CD4-positive, alpha-beta T cell treated with Interleukin-1 beta for 1 hour (primary cell): ENCODE results near the gene FADS3.
A peak's percentile ranks its signal among the peaks of the same experiment; 100 is the strongest.

Source experiments
- DNase-seq, 2 donors: peaks; one replicate each; pipeline ENCODE4 v3.0.0-alpha.2; 2020 to 2022

Gene FADS3, protein sequence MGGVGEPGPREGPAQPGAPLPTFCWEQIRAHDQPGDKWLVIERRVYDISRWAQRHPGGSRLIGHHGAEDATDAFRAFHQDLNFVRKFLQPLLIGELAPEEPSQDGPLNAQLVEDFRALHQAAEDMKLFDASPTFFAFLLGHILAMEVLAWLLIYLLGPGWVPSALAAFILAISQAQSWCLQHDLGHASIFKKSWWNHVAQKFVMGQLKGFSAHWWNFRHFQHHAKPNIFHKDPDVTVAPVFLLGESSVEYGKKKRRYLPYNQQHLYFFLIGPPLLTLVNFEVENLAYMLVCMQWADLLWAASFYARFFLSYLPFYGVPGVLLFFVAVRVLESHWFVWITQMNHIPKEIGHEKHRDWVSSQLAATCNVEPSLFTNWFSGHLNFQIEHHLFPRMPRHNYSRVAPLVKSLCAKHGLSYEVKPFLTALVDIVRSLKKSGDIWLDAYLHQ

DNA sequence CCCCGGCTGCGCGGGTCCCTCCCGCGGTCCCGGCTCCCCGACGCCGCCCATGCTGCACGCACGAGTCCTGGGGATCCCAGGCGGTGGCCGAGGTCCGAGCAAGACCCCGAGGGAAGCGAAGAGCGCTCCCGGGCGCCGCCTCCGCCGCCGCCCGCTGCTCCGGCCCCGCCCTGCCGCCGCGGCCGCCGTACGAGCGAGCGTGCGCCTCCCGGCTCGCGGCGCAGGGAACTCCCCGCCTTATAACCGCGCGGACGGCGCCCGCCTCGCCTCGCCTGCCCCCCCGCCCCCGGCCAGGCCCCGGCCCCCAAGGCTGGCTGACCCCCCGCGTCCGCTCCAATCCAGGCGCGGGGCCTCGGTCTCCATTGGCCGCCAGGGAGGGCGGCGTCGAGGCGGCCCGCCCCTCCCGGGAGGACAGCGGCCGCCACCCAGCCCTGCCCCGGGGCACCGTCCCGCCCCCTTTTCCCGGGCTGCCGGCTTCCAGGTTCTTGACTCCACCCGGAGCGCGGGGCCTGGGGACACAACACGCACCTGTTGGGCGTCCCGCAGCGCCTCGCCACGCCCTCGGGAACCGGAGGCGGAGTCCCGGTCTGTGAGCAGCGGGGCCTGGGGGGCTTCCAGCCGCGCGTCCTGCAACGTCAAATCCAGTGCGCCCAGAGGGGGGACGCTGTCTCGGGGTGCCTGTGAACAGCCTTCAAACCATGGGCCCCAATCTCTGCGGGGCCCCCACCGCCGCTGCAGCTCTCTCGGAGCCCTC lies at the start of gene FADS3:
Gene FADS3, minus strand, starts transcription at position 215 of the 754 bp plus-strand sequence. Its CDS starts 164 bp downstream, at position 51.
- DNase-seq = peak; percentile 81 to 84

DNA sequence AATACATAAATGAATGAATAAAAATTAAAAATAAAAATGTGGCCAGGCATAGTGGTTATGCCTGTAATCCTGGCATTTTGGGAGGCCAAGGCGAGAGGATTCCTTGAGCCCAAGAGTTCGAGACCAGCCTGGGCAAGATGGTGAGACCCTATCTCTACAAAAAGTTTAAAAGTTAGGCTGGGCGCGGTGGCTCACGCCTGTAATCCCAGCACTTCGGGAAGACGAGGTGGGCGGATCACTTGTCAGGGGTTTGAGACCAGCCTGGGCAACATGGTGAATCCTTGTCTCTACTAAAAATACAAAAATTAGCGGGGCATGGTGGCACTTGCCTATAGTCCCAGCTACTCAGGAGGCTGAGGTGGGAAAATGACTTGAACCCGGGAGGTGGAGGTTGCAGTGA lies 49.1 kb upstream of the FADS3 start:
- DNase-seq = no peak

DNA sequence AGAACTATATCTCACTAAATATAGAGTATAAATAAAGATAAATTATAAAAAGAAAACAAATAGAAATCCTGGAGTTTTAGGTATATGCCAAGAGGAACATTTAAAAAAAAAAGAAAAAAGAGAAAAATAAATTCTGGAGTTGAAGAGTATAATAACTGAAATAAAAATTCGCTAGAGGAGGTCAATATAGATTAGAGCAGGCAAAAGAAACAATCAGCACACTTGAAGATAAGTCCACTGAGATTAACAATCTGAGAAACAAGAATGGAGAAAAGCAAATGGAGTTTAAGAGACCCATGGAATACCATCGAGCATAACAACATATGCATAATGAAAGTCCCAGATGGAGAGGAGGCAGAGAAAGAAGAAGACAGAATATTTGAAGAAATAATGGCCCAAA lies 44.5 kb upstream of the FADS3 start:
- DNase-seq = no peak

DNA sequence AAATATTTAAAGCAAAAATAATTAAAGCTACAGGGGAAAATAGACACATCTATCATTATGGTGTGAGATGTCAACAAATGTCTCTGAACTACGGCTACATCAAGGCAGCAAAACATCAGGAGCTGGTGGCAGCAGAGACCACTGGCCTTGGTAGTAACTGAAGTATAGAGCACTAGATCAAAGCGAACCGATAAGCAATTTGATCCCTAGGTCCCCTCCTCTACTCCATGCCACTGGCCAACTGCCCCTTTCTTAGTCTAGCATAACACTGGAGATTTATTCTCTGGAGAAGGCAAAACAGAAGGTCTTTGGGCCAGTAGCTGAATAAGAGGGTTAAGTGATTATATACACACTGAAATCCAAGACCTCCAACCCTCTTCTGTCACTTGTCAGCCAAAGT lies 39.6 kb upstream of the FADS3 start:
- no peak for DNase-seq

DNA sequence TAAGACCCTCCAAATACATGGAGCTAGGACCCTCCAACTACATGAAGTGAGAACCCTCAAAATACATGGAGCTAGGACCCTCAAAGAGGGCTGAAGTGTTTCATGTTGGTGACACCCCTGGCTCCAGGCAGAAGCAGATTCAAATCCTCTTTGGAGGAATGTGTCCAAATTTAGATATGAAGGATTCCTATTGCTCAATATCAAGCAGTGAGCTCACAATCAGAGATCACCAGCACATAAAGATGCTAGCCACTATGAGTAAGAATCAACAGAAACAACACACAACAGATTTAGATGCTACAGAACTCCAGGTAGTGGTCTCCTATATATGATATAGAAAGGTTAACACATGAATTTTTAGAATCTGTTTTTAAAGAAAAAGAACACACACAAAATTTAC lies 37.3 kb upstream of the FADS3 start:
- DNase-seq = no peak

DNA sequence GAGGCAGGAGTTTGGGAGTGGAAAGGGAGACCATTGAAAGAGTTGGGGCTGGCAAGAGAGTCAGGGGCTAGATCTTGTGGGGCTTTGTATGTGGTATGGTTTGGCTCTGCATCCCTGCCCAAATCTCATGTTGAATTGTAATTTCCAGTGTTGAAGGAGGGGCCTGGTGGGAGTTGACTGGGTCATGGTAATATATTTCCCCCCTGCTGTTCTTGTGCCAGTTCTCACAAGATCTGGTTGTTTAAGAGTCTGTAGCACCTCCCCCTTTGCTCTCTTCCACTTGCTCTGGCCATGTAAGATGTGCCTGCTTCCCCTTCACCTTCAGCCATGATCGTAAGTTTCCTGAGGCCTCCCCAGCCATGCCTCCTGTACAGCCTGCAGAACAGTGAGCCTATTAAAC lies 36.2 kb upstream of the FADS3 start:
- no peak for DNase-seq

DNA sequence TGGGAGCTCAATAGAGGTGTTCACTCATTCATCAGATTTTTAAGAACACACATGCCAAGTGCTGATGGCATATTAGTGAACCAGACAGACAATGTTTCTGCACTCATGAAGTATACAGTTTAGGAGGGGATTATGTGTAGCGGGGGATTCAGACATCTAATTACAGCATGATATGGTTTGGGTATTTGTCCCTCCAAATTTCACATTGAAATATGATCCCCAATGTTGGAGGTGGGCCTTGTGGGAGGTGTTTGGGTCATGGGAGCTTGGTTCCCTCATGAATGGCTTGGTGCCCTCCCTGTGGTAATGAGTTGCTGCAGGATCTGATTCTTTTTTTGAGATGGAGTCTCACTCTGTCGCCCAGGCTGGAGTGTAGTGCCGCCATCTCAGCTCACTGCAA lies 34.9 kb upstream of the FADS3 start:
- DNase-seq = no peak

DNA sequence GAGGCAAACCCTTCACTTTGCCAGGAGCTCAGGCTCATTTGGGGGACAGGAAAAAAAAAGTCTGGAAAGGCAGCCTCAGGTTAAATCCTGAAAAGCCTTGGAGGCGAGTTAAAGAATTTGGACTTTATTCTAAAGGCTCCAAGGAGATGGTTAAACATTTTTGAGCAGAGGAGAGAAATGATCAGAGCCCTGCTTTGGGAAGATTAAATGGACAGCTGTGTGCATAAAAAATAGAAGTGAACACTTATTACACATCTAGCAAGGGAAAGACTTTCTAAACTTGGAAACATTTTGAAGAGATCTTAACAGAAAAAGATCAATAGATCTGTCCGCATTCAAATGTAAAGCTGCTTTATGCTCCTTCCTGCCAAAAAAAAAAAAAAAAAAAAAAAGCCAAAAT lies 34.4 kb upstream of the FADS3 start:
- no peak for DNase-seq

DNA sequence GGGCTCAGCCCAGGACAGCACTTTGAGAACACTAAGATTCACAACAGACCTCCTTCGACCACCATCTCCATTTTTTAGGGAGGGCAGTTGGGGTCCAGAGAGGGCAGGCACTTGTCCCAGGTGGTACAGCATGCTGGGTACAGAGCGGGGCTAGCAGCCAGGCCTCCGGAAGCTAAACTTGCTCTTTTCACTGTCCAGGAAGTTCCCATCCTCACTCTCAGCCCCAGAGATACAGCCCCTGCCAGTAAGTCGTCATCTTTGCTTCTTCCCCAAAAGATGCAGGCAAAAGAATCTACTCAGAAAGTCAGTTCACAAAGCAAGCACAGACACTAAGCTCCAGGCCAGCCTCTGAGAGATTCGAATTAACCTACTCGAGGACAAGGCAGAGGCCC lies 32.7 kb upstream of the FADS3 start:
- no peak for DNase-seq

DNA sequence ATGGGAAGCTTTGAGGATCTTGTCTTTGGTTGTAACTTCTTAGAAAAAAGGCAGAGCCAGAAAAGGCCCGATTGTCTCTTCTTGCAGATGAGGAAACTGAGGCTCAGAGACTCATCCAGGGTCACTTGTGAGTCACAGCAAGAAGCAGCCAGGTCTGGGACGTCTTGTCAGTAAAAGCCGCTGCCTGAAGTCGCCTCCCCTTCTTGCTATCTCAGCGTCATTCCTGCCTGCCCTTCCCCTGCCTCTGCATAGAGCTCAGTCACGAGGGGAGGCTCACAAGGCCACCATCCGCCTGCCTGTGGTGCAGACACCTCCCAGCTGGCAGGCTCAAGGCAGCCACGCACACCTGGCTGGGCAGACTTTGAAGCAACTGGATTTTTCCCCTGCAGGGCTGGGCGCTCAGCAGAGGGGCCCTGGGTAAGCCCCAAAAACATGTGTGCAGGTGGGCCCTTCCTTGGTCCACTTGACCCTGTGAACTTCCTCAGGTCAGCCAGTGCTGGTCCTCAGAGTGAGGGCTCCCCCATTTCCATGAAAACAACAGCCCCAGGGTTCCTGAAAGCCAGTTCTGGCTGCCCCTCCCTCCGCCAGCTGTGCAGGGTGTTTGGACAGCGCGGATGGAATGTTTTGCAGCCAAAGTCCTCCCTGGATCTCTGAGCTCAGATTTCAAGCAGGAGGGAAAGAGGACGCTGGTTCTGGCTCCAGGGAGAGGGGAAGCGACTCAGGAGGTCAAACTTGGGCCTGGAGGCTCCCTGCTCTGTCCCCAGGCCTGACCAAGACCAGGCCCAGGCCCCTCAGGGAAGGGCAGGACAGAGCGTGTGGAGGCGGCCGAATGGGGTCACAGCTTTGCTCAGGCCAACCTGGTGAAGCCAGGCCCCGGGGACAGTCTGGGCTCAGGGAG lies 32.1 kb upstream of the FADS3 start:
- DNase-seq = no peak

DNA sequence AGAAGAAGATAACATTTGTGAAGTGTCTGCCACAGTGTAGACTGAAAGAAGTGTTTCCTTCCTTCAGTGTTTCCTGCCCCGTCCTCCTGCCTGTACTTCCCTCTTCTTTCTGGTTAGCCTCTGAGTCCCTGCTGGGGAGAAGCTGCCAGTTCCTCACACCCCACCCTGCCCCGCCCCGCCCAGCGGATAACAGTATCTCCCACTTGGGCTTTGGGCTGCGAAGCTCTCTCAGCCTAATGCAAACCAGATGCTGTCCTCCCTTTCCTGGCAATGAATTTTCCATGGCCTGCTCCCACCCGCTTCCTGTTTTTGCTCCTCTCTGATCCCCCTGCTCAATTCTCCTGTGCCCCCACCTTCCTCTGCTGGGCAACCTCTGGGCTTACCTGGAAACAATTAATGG lies 31.2 kb upstream of the FADS3 start:
- DNase-seq = peak in 1 of 2 donors; percentile 25

DNA sequence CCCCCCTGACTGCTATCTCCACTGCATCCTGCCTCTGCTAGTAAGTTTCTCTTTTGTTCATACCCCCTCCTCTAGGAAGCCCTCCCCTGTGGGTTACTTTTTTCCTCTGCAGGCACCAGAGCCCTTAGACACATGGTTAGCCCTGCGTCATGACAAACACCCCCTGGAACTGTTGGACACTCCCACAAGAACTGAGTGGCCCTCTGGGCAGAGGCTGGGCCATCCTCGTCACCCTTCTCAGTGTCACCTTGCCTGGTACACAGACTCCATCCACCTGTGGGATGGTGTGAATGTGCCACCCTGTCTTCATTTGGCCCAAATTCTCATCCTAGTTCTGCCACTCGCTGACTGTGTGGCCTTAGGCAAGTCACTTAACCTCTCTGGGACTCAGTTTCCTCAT lies 30.1 kb upstream of the FADS3 start:
- DNase-seq = no peak

DNA sequence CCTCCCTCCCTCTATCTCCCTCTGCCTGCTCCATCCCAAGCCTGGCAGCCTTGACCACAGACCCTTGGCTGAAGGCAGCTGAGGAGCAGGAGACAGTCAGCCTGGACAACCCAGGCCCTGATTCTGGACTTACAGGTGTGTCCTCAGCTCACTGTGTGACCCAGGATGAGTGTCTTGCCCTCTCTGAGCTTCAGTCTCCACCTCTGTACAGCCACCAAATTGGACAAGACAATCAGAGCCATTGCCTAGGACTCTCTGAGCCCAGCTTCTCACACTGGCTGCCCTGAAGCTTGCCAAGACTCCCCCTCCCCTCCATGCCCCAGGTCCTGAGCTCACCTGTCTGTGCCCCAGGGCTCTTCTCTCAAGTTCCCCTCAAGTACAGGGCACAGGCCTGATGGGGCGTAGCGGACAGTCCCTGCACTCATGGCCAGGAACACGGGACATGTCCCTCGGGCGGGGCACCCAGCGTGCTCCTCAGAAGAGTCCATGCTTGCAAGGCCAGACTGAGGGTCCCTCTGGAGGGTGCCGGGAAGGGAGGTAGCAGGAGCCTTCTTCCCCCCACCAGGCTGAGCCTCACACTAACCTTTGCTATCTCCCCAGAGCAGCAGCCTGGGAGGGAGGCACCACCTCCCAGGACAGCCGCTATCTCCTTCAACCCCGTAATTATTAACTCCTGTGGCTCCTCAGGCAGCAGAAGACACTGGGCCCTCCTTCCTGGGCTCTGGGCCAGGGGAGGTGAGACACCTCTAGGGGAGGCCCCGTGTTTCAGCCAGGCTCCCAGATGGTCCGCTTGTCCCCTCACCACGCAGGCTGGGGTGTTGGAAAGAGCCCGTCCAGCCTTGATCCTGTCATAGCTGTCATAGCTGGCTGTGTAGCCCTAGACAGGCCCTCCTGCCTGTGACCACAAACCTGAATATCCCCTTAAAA lies 28.6 kb upstream of the FADS3 start:
- DNase-seq = no peak

DNA sequence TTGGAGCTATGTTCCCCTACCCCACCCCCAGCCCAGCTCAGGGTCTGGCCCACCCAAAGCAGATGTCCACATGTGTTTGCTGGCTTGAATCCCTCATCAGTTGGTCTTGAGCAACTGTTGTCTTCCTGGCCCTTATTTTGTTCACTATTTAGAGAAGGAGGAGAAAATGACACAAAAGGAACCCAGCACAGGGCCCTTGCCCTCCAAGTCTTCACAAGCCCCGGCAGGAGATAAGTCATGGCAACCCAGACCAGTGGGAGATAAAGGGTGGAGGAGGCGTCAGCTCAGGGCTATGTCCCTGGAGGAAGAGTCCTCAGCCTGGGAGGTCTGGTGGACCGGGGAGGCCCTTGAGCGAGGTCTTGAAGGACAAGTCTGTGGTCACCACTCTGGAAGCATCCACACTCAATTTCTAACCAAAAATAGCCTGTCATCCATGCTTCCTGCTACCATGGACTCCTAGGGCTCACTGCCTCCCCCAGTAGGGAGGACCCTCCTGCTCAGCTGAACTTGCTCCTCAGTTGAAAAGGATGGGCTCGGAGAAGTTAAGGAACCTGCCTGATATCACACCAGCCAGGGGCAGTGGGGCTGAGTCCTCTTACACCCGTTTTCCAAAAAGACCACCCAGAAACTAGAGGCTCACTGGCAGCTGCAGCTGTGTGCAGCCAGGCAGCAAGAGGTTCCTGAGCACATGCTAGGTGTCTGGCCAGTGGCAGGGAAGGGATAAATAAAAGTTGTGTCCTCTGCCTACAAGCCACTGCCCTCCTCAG lies 27.8 kb upstream of the FADS3 start:
- DNase-seq = no peak

DNA sequence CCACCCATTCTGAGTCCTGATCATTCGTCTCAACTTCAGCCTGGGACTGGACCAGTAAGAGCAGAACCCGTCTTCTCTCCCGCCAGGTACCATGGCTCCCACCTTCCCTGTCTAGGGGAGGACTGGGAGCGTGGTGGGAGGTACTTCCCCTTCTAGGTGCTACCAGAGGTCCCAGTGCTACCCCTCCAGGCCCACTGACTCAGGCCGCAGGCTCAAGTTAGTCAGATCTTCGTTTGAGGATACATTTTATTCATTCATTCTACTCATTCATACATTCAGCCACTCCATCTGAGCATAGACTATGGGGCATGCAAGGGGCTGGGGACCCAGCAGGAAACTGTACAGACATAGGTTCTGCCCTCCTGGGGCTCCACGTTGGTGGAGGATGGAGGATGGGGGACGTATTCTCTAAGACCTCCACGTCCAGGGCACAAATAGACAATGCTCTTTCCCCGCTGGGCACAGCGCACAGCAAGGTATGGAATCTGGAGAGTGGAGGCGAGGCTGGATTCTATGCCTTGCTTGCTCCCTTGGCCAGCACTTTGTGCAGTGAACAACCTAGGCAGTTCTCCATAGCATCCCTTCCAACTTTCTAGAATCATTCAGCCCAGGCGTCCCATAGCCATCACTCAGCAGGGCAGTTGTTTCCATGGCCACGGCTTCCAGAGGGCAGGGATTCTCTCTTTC lies 27.0 kb upstream of the FADS3 start:
- no peak for DNase-seq

DNA sequence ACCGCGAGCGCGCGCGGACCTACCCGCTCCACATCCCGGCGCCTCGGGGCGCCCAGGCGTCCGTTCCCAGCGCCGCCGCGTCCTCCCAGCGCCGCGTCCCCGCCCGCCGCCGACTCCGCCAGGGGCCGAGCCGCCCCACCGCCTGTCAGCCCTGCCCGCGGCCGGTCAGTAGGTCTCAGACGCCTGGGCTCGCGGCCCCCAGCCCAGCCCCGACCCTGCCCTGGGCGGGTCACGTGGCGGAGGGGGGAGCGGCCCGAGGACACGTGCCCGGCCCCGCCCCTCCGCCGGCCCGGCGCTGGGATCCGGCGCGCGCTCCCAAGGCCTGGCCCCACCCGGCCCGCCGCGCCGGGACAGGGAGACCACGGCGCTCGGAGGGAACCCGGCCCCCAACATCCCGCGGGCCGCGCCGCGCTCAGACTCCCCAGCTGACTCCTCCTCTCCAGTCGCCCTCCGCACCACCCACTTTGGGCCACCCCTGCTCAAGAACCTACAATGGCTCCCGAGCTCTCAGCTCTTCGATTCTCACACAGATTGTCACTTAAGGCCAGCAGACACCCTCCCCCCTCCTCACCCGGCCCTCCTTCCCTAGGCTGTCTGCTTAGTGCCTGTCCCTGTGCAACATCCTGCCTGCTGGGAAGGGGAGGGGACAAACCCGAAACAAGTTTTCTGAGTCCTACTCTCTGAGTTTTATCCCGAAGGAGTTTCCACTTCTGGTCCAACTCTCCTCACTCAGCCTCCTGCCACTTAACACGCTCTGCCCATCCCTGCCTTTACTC lies 26.2 kb upstream of the FADS3 start, which contains the start of gene RAB3IL1:
Gene RAB3IL1, minus strand, starts transcription at position 233 of the 776 bp plus-strand sequence. Its CDS starts 199 bp downstream, at position 34.
- DNase-seq = no peak

DNA sequence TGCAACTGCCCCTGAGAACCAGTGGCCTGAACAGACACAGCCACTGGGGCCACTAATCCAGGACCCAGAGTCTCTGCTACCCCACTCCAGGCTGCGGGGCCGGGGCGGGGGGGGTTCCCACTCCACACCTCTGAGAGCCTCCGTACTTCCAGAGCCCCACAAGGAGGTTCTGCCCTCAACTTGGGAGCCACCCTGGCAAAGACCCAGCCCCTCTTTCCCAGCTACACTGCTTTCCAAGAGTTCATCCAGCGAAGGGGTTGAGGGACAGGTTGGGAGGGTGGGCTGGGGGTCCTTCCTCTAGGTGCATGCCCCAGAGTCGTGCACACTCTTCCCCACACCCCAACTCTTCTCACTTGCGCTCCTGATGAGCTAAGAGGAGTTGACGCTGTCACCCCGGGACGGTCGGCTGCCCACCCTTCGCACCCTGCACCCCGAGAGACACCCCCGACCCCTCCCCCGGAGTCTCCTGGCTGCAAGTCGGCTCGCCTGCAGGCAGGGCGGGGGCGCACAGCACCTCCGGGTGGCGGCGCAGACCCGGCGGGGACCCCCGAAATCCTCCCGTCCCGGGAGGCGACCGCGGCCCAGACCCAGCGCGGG lies 25.5 kb upstream of the FADS3 start:
- no peak for DNase-seq

DNA sequence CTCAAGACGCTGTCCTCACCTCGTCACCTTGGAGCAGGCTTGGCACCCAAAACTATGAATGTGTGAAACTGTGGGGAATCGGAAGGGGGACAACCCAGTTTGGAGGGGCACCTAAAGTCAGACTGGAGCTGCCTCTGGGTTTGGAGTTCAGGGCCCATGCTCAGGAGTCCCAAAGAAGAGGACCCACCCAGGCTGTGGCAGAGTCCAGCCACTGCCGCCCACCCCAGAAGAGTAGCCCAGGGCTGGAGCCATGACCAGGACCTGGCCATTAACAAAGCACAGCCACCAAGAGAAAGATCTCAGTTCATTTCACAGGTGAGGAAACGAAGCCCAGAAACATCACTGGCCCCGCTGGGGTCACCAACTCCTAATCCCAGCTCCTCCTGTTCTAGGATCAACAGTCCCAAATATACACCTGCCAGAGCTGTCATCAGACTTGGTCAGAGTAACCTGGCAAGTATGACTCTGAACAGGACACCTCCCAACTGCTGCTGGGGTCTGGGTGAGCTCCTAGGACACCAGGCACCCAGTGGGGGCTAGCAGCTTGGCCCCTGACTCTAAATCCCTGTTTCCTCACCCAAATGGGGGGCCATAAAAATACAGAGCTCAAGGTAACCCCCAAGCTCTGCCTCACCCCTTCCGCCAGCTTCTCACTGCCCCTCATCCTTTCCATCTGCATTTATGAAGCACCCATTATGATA lies 23.3 kb upstream of the FADS3 start:
- no peak for DNase-seq
